Osteoblast (primary cell): ENCODE measurements around the gene CELA3B. TPM values are rescaled to one million over a fixed set of nuclear protein-coding genes. Genes with fewer than 3 reads are reported as not detected.
A peak's percentile ranks its signal among the peaks of the same experiment; 100 is the strongest.

ENCODE experiments used
- DNase-seq: peaks from one replicate; pipeline ENCODE4 v3.0.0; 2011; ENCODE audit warnings: low spot score, mixed read lengths; ENCODE audit not compliant: insufficient read length; ENCODE audit errors: missing footprints
- H2AFZ ChIP-seq: 2 replicates; pipeline ENCODE4 v1.6.0; 2011; ENCODE audit warnings: mild to moderate bottlenecking, low read length
- H3K27ac ChIP-seq: 2 replicates; pipeline ENCODE4 v1.5.1; 2011; ENCODE audit warnings: mild to moderate bottlenecking, low read depth, low read length, moderate library complexity
- H3K27me3 ChIP-seq: 2 replicates; pipeline ENCODE4 v1.6.0; 2012; ENCODE audit warnings: mild to moderate bottlenecking, control low read depth, inconsistent platforms, low read length, moderate library complexity; ENCODE audit not compliant: insufficient read depth
- H3K36me3 ChIP-seq: 2 replicates; pipeline ENCODE4 v1.5.1; 2011; ENCODE audit warnings: mild to moderate bottlenecking, low read length, control low read depth, moderate library complexity; ENCODE audit not compliant: insufficient read depth
- H3K4me1 ChIP-seq: 2 replicates; pipeline ENCODE4 v1.5.1; 2011; ENCODE audit warnings: mild to moderate bottlenecking, low read length, control low read depth, moderate library complexity; ENCODE audit not compliant: insufficient read depth
- H3K4me2 ChIP-seq: 2 replicates; pipeline ENCODE4 v1.6.0; 2011; ENCODE audit warnings: mild to moderate bottlenecking, low read length; ENCODE audit not compliant: insufficient read depth
- H3K4me3 ChIP-seq: fragments of 200-600 bp; sonication (generic); 3 replicates; pipeline ENCODE4 v1.5.1; 2012; ENCODE audit warnings: mild to moderate bottlenecking, low read length, inconsistent platforms; ENCODE audit not compliant: insufficient read depth
- H3K79me2 ChIP-seq: 2 replicates; pipeline ENCODE4 v1.6.0; 2012; ENCODE audit warnings: mild to moderate bottlenecking, low read length, control low read depth, inconsistent platforms; ENCODE audit not compliant: insufficient read depth
- H3K9me3 ChIP-seq: 2 replicates; pipeline ENCODE4 v1.5.1; 2011; ENCODE audit warnings: low read depth, low read length, control low read depth
- H4K20me1 ChIP-seq: 2 replicates; pipeline ENCODE4 v1.6.0; 2012; ENCODE audit warnings: mild to moderate bottlenecking, low read length, control low read depth; ENCODE audit not compliant: insufficient read depth
- CTCF ChIP-seq: IDR thresholded peaks from 2 replicates; pipeline ENCODE4 v1.5.1; 2011; ENCODE audit warnings: mild to moderate bottlenecking, low read depth, low read length, moderate library complexity; ENCODE audit errors: extremely low read depth
- total RNA-seq: library from RNA; depleted of rRNA; stranded (reverse); fragments of >200 nt; gene quantifications from 2 replicates; pipeline ENCODE4 v1.2.3, GENCODE V29; 2012

CELA3B gene
- total RNA-seq, 1 donor, result not detected

GRCh38 chr1:22024485-22025367 lies 47.9 kb downstream of the CELA3B start:
- Histone ChIP-seq H4K20me1 (no peaks in the 10 kb centered on the region), H3K79me2 (peaks cover 5% of the 10 kb centered on the region), H2AFZ (peak overlapping the region; percentile 95), H3K9me3 (no peaks in the 10 kb centered on the region), H3K27me3 (no peaks in the 10 kb centered on the region), H3K36me3 (no peaks in the 10 kb centered on the region), H3K4me2 (peak overlapping the region; percentile 75), H3K4me1 (peaks cover 21% of the 10 kb centered on the region), H3K27ac (peak overlapping the region; percentile 91), H3K4me3 (peak overlapping the region; percentile 89)
- DNase-seq, result peak; percentile 86
- no peak for TF ChIP-seq CTCF

GRCh38 chr1:22025368-22026155 lies 48.7 kb downstream of the CELA3B start:
- H3K27me3 ChIP-seq, result no peaks in the 10 kb centered on the region
- no peaks in the 10 kb centered on the region for H3K9me3 ChIP-seq
- peak; percentile 92 for DNase-seq
- peak overlapping the region; percentile 95 for H2AFZ ChIP-seq
- H3K27ac ChIP-seq, result peak overlapping the region; percentile 91
- TF ChIP-seq CTCF, result no peak
- no peaks in the 10 kb centered on the region for H4K20me1 ChIP-seq
- peaks cover 18% of the 10 kb centered on the region for H3K4me1 ChIP-seq
- peak overlapping the region; percentile 89 for H3K4me3 ChIP-seq
- peak overlapping the region; percentile 75 for H3K4me2 ChIP-seq
- H3K79me2 ChIP-seq, result peaks cover 5% of the 10 kb centered on the region
- no peaks in the 10 kb centered on the region for H3K36me3 ChIP-seq

GRCh38 chr1:22026924-22027289 lies 50.1 kb downstream of the CELA3B start:
- H3K4me1 ChIP-seq, result peaks cover 18% of the 10 kb centered on the region
- TF ChIP-seq CTCF, result no peak

GRCh38 chr1:22030057-22030456 lies 53.2 kb downstream of the CELA3B start:
- no peaks in the 10 kb centered on the region for H4K20me1 ChIP-seq
- peaks cover 6% of the 10 kb centered on the region for H3K4me1 ChIP-seq
- no peak for DNase-seq
- no peak overlapping the region for H3K27ac ChIP-seq
- no peaks in the 10 kb centered on the region for H3K9me3 ChIP-seq
- H3K4me3 ChIP-seq, result no peak overlapping the region
- TF ChIP-seq CTCF, result no peak
- no peak overlapping the region for H2AFZ ChIP-seq
- H3K27me3 ChIP-seq, result no peaks in the 10 kb centered on the region
- no peak overlapping the region for H3K4me2 ChIP-seq
- H3K36me3 ChIP-seq, result no peaks in the 10 kb centered on the region
- H3K79me2 ChIP-seq, result peaks cover 5% of the 10 kb centered on the region

More at GRCh38 chr1:22026924-22027289, 50.1 kb downstream of the CELA3B start:
- H3K4me3 ChIP-seq, result no peak overlapping the region
- DNase-seq, result no peak
- no peak overlapping the region for H2AFZ ChIP-seq
- H3K4me2 ChIP-seq, result no peak overlapping the region
- no peaks in the 10 kb centered on the region for H4K20me1 ChIP-seq
- H3K27me3 ChIP-seq, result no peaks in the 10 kb centered on the region
- H3K9me3 ChIP-seq, result no peaks in the 10 kb centered on the region
- H3K79me2 ChIP-seq, result peaks cover 5% of the 10 kb centered on the region
- H3K27ac ChIP-seq, result no peak overlapping the region
- H3K36me3 ChIP-seq, result no peaks in the 10 kb centered on the region
